K562 (cell line): Measurements from ENCODE around the gene ATP8A1. TPM values are rescaled to one million over a fixed set of nuclear protein-coding genes. Genes with fewer than 3 reads are reported as not detected.

ENCODE experiments used
- ATAC-seq: fragments of 200-7000 bp; cut with Tn5 transposase; 3 replicates; pipeline ENCODE4 v1.9.1; 2020; ENCODE audit warnings: moderate library complexity
- BruUV-seq: library from RNA; stranded (reverse); fragments of 400-500 nt; replicated peaks from 2 replicates; lab custom pipeline; 2021; lab: Mats Ljungman, UMichigan
- CTCF ChIA-PET: fragments of 300-600 bp; formaldehyde crosslinking; extraction: SDS; loops from one replicate; lab custom pipeline; 2021; ENCODE audit warnings: low intra/inter-chr PET ratio; lab: Yijun Ruan, JAX
- POLR2A ChIA-PET: fragments of 300-600, 350-650 bp; sonication (Branson Sonifier 250); formaldehyde crosslinking; extraction: SDS; loops from one replicate; lab custom pipeline; 2021; ENCODE audit warnings: antibody characterized with exemption, inconsistent platforms; lab: Yijun Ruan, JAX
- DNase-seq, 4 experiments: peaks; one replicate each; pipeline versions ENCODE4 v3.0.0 to v3.0.0-alpha.2; 2011 to 2018; ENCODE audit warnings: low spot score in 3 of 4, mixed read lengths in 3 of 4; ENCODE audit errors: extremely low read depth in 1 of 4
- FAIRE-seq: peaks from 2 replicates; lab custom pipeline; 2011; peaks lifted over from hg19 to GRCh38; lab: Jason Lieb, UNC
- H2AFZ ChIP-seq: 2 replicates; pipeline ENCODE4 v1.6.0; 2011; ENCODE audit warnings: low read depth, low read length, control low read depth, inconsistent platforms
- H3K27ac ChIP-seq: fragments of 200-600 bp; 3 replicates; pipeline ENCODE4 v1.8.0; 2011; ENCODE audit warnings: low read depth, mild to moderate bottlenecking, control low read depth, inconsistent platforms, low read length, moderate library complexity, mixed read lengths; ENCODE audit errors: extremely low read depth
- H3K27me3 ChIP-seq, 2 experiments: fragments of 300-600 bp in 1 of 2; 2 replicates in 1 of 2; 3 replicates in 1 of 2; pipeline versions ENCODE4 v1.6.0 to v1.8.0; 2011; ENCODE audit warnings: inconsistent platforms in 2 of 2, low read length in 2 of 2, mild to moderate bottlenecking in 1 of 2, mixed read lengths in 1 of 2, moderate library complexity in 1 of 2; ENCODE audit not compliant: control insufficient read depth in 2 of 2, insufficient read depth in 2 of 2
- H3K36me3 ChIP-seq: fragments of 300-600 bp; 3 replicates; pipeline ENCODE4 v1.8.0; 2011; ENCODE audit warnings: mild to moderate bottlenecking, low read length, inconsistent platforms; ENCODE audit not compliant: control insufficient read depth, insufficient read depth
- H3K4me1 ChIP-seq, 2 experiments: fragments of 200-600 bp in 1 of 2; replicated peaks in 1 of 2; 2 replicates in 1 of 2; 3 replicates in 1 of 2; pipeline versions ENCODE4 v1.5.1 to v1.8.0; 2011; ENCODE audit warnings: inconsistent platforms in 2 of 2, low read length in 2 of 2, mild to moderate bottlenecking in 1 of 2, mixed read lengths in 1 of 2, moderate library complexity in 1 of 2; ENCODE audit not compliant: control insufficient read depth in 2 of 2, insufficient read depth in 2 of 2
- H3K4me2 ChIP-seq: 2 replicates; pipeline ENCODE4 v1.6.1; 2011; ENCODE audit warnings: low read length, control low read depth, inconsistent platforms, mixed read lengths; ENCODE audit not compliant: insufficient read depth
- H3K4me3 ChIP-seq: fragments of 200-600 bp; sonication (generic), shearing (Covaris generic); 2 replicates; pipeline ENCODE4 v1.5.1; 2016; ENCODE audit warnings: control low read depth, inconsistent platforms
- H3K79me2 ChIP-seq: fragments of 200-600 bp; 3 replicates; pipeline ENCODE4 v1.8.0; 2011; ENCODE audit warnings: low read length, inconsistent platforms; ENCODE audit not compliant: control insufficient read depth, insufficient read depth
- H3K9ac ChIP-seq, 2 experiments: 2 replicates each; pipeline versions ENCODE4 v1.6.0 to v1.6.1; 2011; ENCODE audit warnings: low read depth in 2 of 2, low read length in 2 of 2, control low read depth in 1 of 2, inconsistent platforms in 1 of 2, mild to moderate bottlenecking in 1 of 2, mixed read lengths in 1 of 2; ENCODE audit not compliant: insufficient read depth in 1 of 2
- H3K9me1 ChIP-seq: one replicate; pipeline ENCODE4 v1.6.0; 2011; ENCODE audit warnings: inconsistent platforms, mild to moderate bottlenecking, low read length, moderate library complexity; ENCODE audit not compliant: control insufficient read depth, insufficient read depth
- H3K9me3 ChIP-seq: replicated peaks from 2 replicates; pipeline ENCODE4 v1.5.1; 2011; ENCODE audit warnings: low read depth, low read length, inconsistent platforms; ENCODE audit not compliant: control insufficient read depth, insufficient read depth
- H4K20me1 ChIP-seq: replicated peaks from 2 replicates; pipeline ENCODE4 v1.6.1; 2011; ENCODE audit warnings: low read length, inconsistent platforms, mixed read lengths; ENCODE audit not compliant: control insufficient read depth, insufficient read depth
- BMI1 ChIP-seq: fragments of 150-350 bp; IDR thresholded peaks from 2 replicates; pipeline ENCODE4 v1.6.1; 2014; ENCODE audit warnings: low read length
- CBFA2T2 ChIP-seq: fragments of 450-650 bp; conservative IDR thresholded peaks from 2 replicates; pipeline ENCODE4 v1.6.1; 2017; ENCODE audit warnings: mild to moderate bottlenecking
- FOXK2 ChIP-seq, 2 experiments: fragments of 450-650 bp; IDR thresholded peaks in 1 of 2; conservative IDR thresholded peaks in 1 of 2; 2 replicates each; pipeline ENCODE4 v1.6.1; 2016; ENCODE audit warnings: low read depth in 2 of 2, mild to moderate bottlenecking in 1 of 2
- POLR2B ChIP-seq: fragments of 450-650 bp; IDR thresholded peaks from 2 replicates; pipeline ENCODE4 v1.6.1; 2018; ENCODE audit warnings: low read depth; ENCODE audit not compliant: partially characterized antibody
- SMAD1 ChIP-seq: fragments of 150-350 bp; IDR thresholded peaks from 2 replicates; pipeline ENCODE4 v1.6.1; 2014; ENCODE audit warnings: low read length, low read depth; ENCODE audit not compliant: partially characterized antibody
- SRSF1 ChIP-seq: fragments of 200-400 bp; formaldehyde crosslinking; IDR thresholded peaks from 2 replicates; pipeline ENCODE4 v1.6.1; 2017; ENCODE audit warnings: mild to moderate bottlenecking, low read depth, low read length, moderate library complexity
- TBL1XR1 ChIP-seq, 2 experiments: IDR thresholded peaks; 2 replicates each; pipeline ENCODE4 v1.6.1; 2012; ENCODE audit warnings: improper control_type of control experiment in 2 of 2, low read length in 2 of 2, mild to moderate bottlenecking in 1 of 2
- YY1 ChIP-seq, 3 experiments: IDR thresholded peaks; 2 replicates each; pipeline ENCODE4 v1.6.1; 2011; ENCODE audit warnings: low read length in 2 of 3, mild to moderate bottlenecking in 2 of 3, moderate library complexity in 2 of 3, borderline replicate concordance in 1 of 3, control low read depth in 1 of 3, low read depth in 1 of 3; ENCODE audit not compliant: insufficient read depth in 3 of 3, insufficient replicate concordance in 2 of 3, control insufficient read depth in 1 of 3, insufficient read length in 1 of 3; ENCODE audit errors: extremely low read depth in 1 of 3
- ZC3H8 ChIP-seq: fragments of 450-650 bp; IDR thresholded peaks from 2 replicates; pipeline ENCODE4 v1.6.1; 2017
- ZNF778 ChIP-seq: fragments of 450-650 bp; formaldehyde crosslinking; IDR thresholded peaks from 2 replicates; pipeline ENCODE4 v1.4.0; 2020; ENCODE audit warnings: mild to moderate bottlenecking, moderate library complexity
- WGBS: fragments of 100-300 bp; shearing (Covaris generic); methylation state at CpG from one replicate; pipeline ENCODE4 v1.1.6; 2016; ENCODE audit warnings: low coverage, mixed read lengths; ENCODE audit not compliant: insufficient coverage; ENCODE audit errors: missing lambda C conversion rate; 5-methylcytosine and 5-hydroxymethylcytosine counted together
- in situ Hi-C: fragments of 300-500 bp; cut with MboI; formaldehyde crosslinking; loops from 4 replicates; pipeline ENCODE4 v1.15.0; 2018; ENCODE audit warnings: inconsistent platforms, mixed read lengths
- intact Hi-C: fragments of 100-400 bp; cut with micrococcal nuclease; formaldehyde crosslinking; loops from 2 replicates; pipeline ENCODE4 v1.14.2; 2022
- polyA plus RNA-seq, 8 experiments: library from polyadenylated mRNA; depleted of rRNA in 4 of 8; stranded (reverse) in 5 of 8; unstranded in 3 of 8; fragments of >200 nt; fragmentation: Nextera tagmentation in 2 of 8; fragmentation: Illumina TruSeq in 1 of 8; extraction: Ambion mirVana in 2 of 8; extraction: Trizol in 1 of 8; gene quantifications; 2 replicates each; pipeline versions ENCODE4 v1.2.1 to v1.2.3, GENCODE V29; 2011 to 2014; ENCODE audit warnings: inconsistent platforms in 1 of 8, missing spikeins in 1 of 8
- total RNA-seq, 7 experiments: library from RNA; depleted of rRNA in 6 of 7; stranded (reverse); fragments of >200 nt in 6 of 7; fragmentation: Illumina TruSeq in 2 of 7; extraction: Trizol in 2 of 7; gene quantifications; 2 replicates each; pipeline versions ENCODE4 v1.2.1 to v1.2.3, GENCODE V29; 2011 to 2021; ENCODE audit warnings: low replicate concordance in 1 of 7
- TF ChIP-seq, protein P1 (sequence below): fragments of 200-800 bp; sonication (Bioruptor generic); IDR thresholded peaks from 2 replicates; pipeline ENCODE4 v1.6.1; 2016; ENCODE audit warnings: missing genetic modification characterization, missing compliant biosample characterization
- TF ChIP-seq, protein P2 (sequence below): fragments of 250-450 bp; sonication (Bioruptor Pico); IDR thresholded peaks from 2 replicates; pipeline ENCODE4 v1.4.0; 2020

The ATP8A1 gene
- total and polyA plus RNA-seq, 9 of the 15 experiments (the other 6 are each of a cell fraction or from before 2014, with no cell fraction given): 0.05 to 0.29 (median 0.07) TPM; not detected in 2

DNA sequence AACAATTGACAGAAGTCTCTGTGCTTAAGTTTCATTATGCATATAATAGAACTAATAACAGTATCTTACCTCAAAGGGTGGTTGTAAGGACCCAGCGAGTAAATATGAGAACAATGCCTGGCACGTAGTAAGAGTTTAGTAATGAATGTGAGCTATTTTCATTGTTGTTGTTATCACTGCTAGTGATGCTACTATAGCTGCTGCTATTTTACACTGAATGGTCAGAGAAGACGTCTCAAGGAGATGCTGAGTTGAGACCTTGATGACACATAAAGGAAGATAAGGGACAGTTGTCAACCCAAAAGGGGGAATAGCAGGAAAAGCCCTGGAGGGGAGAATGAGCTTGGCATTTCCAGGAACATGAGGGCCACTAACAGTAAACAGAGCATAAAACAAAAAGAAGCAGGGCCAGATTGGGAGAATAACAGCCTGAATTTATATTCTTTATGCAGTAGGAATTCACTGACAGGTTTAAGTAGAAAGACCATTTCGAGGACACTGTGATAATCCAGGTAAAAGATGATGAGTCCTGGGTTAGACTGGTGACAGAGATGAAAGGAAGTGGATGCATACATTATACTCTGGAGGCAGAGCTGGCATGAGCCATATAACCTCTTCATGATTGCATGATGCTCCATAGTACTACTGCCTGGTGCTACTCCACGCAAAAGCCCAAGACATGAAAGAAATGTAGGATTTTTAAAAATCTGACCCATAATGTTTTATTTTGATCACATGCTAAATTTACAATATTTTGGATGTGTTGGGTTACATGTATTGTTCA is 23.1 kb downstream of the ATP8A1 start:
- Histone ChIP-seq H3K9ac (no peak overlapping the region), H3K36me3 (no peaks in the 10 kb centered on the region), H3K4me3 (no peak overlapping the region), H3K27me3 (no peaks in the 10 kb centered on the region), H3K9me1 (no peaks in the 10 kb centered on the region), H3K27ac (no peak overlapping the region), H3K4me1 (no peaks in the 10 kb centered on the region), H2AFZ (no peak overlapping the region), H3K4me2 (no peak overlapping the region), H4K20me1 (no peaks in the 10 kb centered on the region), H3K79me2 (no peaks in the 10 kb centered on the region), H3K9me3 (no peaks in the 10 kb centered on the region)
- DNase-seq: no peak
- CTCF ChIA-PET: no interaction called here
- no TSS peak for BruUV-seq
- ATAC-seq: no peak
- in situ Hi-C loops (no loop called here), intact Hi-C loops (no loop called here)
- WGBS: 0% methylated on average over 5 of the region's 5 CpGs
- FAIRE-seq: no peak
- POLR2A ChIA-PET: no interaction called here
- TF ChIP-seq SMAD1 (no peak), FOXK2 (conservative IDR thresholded peaks at IDR 0.05 in 1 of 2, IDR thresholded peaks at IDR 0.05 in 1 of 2; ENCODE audit: low read depth in 2 of 2) (no peak), POLR2B (no peak), SRSF1 (no peak), ZNF778 (no peak), BMI1 (no peak), YY1 (IDR thresholded peaks at IDR 0.05; ENCODE audit: borderline replicate concordance in 1 of 3, control insufficient read depth in 1 of 3, extremely low read depth in 1 of 3, insufficient read depth in 3 of 3, insufficient read length in 1 of 3, insufficient replicate concordance in 2 of 3, low read depth in 1 of 3, low read length in 2 of 3) (no peak), TBL1XR1 (IDR thresholded peaks at IDR 0.05; ENCODE audit: low read length in 2 of 2) (no peak), CBFA2T2 (no peak), ZC3H8 (no peak)
- TF ChIP-seq, protein P1, sequence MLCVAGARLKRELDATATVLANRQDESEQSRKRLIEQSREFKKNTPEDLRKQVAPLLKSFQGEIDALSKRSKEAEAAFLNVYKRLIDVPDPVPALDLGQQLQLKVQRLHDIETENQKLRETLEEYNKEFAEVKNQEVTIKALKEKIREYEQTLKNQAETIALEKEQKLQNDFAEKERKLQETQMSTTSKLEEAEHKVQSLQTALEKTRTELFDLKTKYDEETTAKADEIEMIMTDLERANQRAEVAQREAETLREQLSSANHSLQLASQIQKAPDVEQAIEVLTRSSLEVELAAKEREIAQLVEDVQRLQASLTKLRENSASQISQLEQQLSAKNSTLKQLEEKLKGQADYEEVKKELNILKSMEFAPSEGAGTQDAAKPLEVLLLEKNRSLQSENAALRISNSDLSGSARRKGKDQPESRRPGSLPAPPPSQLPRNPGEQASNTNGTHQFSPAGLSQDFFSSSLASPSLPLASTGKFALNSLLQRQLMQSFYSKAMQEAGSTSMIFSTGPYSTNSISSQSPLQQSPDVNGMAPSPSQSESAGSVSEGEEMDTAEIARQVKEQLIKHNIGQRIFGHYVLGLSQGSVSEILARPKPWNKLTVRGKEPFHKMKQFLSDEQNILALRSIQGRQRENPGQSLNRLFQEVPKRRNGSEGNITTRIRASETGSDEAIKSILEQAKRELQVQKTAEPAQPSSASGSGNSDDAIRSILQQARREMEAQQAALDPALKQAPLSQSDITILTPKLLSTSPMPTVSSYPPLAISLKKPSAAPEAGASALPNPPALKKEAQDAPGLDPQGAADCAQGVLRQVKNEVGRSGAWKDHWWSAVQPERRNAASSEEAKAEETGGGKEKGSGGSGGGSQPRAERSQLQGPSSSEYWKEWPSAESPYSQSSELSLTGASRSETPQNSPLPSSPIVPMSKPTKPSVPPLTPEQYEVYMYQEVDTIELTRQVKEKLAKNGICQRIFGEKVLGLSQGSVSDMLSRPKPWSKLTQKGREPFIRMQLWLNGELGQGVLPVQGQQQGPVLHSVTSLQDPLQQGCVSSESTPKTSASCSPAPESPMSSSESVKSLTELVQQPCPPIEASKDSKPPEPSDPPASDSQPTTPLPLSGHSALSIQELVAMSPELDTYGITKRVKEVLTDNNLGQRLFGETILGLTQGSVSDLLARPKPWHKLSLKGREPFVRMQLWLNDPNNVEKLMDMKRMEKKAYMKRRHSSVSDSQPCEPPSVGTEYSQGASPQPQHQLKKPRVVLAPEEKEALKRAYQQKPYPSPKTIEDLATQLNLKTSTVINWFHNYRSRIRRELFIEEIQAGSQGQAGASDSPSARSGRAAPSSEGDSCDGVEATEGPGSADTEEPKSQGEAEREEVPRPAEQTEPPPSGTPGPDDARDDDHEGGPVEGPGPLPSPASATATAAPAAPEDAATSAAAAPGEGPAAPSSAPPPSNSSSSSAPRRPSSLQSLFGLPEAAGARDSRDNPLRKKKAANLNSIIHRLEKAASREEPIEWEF (CRISPR knock-in tag): no peak
- TF ChIP-seq, protein P2, sequence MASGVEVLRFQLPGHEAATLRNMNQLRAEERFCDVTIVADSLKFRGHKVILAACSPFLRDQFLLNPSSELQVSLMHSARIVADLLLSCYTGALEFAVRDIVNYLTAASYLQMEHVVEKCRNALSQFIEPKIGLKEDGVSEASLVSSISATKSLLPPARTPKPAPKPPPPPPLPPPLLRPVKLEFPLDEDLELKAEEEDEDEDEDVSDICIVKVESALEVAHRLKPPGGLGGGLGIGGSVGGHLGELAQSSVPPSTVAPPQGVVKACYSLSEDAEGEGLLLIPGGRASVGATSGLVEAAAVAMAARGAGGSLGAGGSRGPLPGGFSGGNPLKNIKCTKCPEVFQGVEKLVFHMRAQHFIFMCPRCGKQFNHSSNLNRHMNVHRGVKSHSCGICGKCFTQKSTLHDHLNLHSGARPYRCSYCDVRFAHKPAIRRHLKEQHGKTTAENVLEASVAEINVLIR (CRISPR knock-in tag): no peak
